ENCODE data around the gene FAM219A.

The FAM219A gene

DNA sequence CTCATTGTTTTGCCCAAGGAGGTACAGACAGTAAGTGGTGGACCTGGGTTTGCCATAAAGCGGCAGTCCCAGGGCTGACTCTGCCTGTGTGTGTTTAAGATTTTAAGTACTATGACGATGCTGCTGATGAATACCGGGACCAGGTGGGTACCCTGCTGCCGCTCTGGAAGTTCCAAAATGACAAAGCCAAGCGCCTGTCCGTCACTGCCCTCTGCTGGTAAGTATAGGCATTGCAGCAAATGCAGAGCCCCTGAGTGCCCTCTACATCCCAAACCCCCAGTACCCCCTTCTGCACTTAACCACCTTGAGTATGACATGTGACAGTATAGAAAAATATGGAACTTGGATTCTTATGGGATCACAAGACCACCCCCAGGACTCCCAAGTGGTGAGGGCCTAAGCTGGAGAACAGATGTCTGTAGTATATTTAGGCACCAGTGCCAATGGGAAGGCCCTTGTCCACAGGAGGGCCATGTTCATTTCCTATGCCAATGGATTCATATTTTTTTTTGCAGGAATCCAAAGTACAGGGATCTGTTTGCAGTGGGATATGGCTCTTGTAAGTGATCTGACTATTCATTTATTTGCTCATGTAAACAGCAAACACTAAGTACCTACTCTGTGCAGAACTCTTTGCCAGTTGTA, 42.4 kb upstream of the FAM219A start:
- no peak overlapping the region for H3K4me3 ChIP-seq (ENCODE audit: low read depth, low read length)
- H3K9me3 ChIP-seq (ENCODE audit: control insufficient read depth, insufficient read depth, low read depth, low read length) = no peaks in the 10 kb centered on the region
- no peak overlapping the region for H3K27ac ChIP-seq (ENCODE audit: low read depth, low read length)
- H3K9ac ChIP-seq (ENCODE audit: low read length) = no peak overlapping the region
- no peaks in the 10 kb centered on the region for H3K27me3 ChIP-seq (ENCODE audit: control insufficient read depth, insufficient read depth, low read length)
- no peaks in the 10 kb centered on the region for H3K36me3 ChIP-seq (ENCODE audit: control insufficient read depth, insufficient read depth, low read length)
- H3K4me1 ChIP-seq (ENCODE audit: control insufficient read depth, insufficient read depth, low read length) = peaks cover 6% of the 10 kb centered on the region; the same call in 1 of the 2 replicates

GRCh38 chr9:34499076-34499475, 40.7 kb upstream of the FAM219A start:
- Histone ChIP-seq H3K27me3 (ENCODE audit: control insufficient read depth, insufficient read depth, low read length) (no peaks in the 10 kb centered on the region), H3K27ac (ENCODE audit: low read depth, low read length) (no peak overlapping the region), H3K9ac (ENCODE audit: low read length) (no peak overlapping the region), H3K4me1 (ENCODE audit: control insufficient read depth, insufficient read depth, low read length) (peaks cover 6% of the 10 kb centered on the region; the same call in 1 of the 2 replicates), H3K4me3 (ENCODE audit: low read depth, low read length) (no peak overlapping the region), H3K9me3 (ENCODE audit: control insufficient read depth, insufficient read depth, low read depth, low read length) (no peaks in the 10 kb centered on the region), H3K36me3 (ENCODE audit: control insufficient read depth, insufficient read depth, low read length) (no peaks in the 10 kb centered on the region)

- Histone ChIP-seq H3K4me3 (ENCODE audit: low read depth, low read length) (no peak overlapping the region), H3K9me3 (ENCODE audit: control insufficient read depth, insufficient read depth, low read depth, low read length) (no peaks in the 10 kb centered on the region), H3K9ac (ENCODE audit: low read length) (no peak overlapping the region), H3K36me3 (ENCODE audit: control insufficient read depth, insufficient read depth, low read length) (no peaks in the 10 kb centered on the region), H3K4me1 (ENCODE audit: control insufficient read depth, insufficient read depth, low read length) (peaks cover 6% of the 10 kb centered on the region; the same call in 1 of the 2 replicates), H3K27ac (ENCODE audit: low read depth, low read length) (no peak overlapping the region), H3K27me3 (ENCODE audit: control insufficient read depth, insufficient read depth, low read length) (no peaks in the 10 kb centered on the region)
These were observed 40.2 kb upstream of the FAM219A start for GRCh38 chr9:34498553-34498952.

- peaks cover 5% of the 10 kb centered on the region; the same call in 1 of the 2 replicates for H3K27me3 ChIP-seq (ENCODE audit: control insufficient read depth, insufficient read depth, low read length)
- no peaks in the 10 kb centered on the region for H3K36me3 ChIP-seq (ENCODE audit: control insufficient read depth, insufficient read depth, low read length)
- H3K4me1 ChIP-seq (ENCODE audit: control insufficient read depth, insufficient read depth, low read length) = no peaks in the 10 kb centered on the region; the same call in 1 of the 2 replicates
- H3K27ac ChIP-seq (ENCODE audit: low read depth, low read length) = no peak overlapping the region
- H3K9me3 ChIP-seq (ENCODE audit: control insufficient read depth, insufficient read depth, low read depth, low read length) = no peaks in the 10 kb centered on the region
- no peak overlapping the region for H3K9ac ChIP-seq (ENCODE audit: low read length)
- H3K4me3 ChIP-seq (ENCODE audit: low read depth, low read length) = no peak overlapping the region
These were observed 37.9 kb upstream of the FAM219A start for GRCh38 chr9:34496149-34496712.

- Histone ChIP-seq H3K4me3 (ENCODE audit: low read depth, low read length) (no peak overlapping the region), H3K9me3 (ENCODE audit: control insufficient read depth, insufficient read depth, low read depth, low read length) (no peaks in the 10 kb centered on the region), H3K36me3 (ENCODE audit: control insufficient read depth, insufficient read depth, low read length) (no peaks in the 10 kb centered on the region)
These were observed 35.7 kb upstream of the FAM219A start for GRCh38 chr9:34493972-34494535.

GRCh38 chr9:34492051-34492450, 33.7 kb upstream of the FAM219A start:
- Histone ChIP-seq H3K9me3 (ENCODE audit: control insufficient read depth, insufficient read depth, low read depth, low read length) (no peaks in the 10 kb centered on the region), H3K4me1 (ENCODE audit: control insufficient read depth, insufficient read depth, low read length) (no peaks in the 10 kb centered on the region), H3K36me3 (ENCODE audit: control insufficient read depth, insufficient read depth, low read length) (no peaks in the 10 kb centered on the region), H3K4me3 (ENCODE audit: low read depth, low read length) (no peak overlapping the region), H3K27ac (ENCODE audit: low read depth, low read length) (no peak overlapping the region), H3K27me3 (ENCODE audit: control insufficient read depth, insufficient read depth, low read length) (peaks cover 18% of the 10 kb centered on the region; the same call in 1 of the 2 replicates), H3K9ac (ENCODE audit: low read length) (no peak overlapping the region)

More at GRCh38 chr9:34493972-34494535, 35.7 kb upstream of the FAM219A start:
- Histone ChIP-seq H3K27me3 (ENCODE audit: control insufficient read depth, insufficient read depth, low read length) (peaks cover 7% of the 10 kb centered on the region; the same call in 1 of the 2 replicates), H3K27ac (ENCODE audit: low read depth, low read length) (no peak overlapping the region), H3K9ac (ENCODE audit: low read length) (no peak overlapping the region), H3K4me1 (ENCODE audit: control insufficient read depth, insufficient read depth, low read length) (no peaks in the 10 kb centered on the region; the same call in 1 of the 2 replicates)

DNA sequence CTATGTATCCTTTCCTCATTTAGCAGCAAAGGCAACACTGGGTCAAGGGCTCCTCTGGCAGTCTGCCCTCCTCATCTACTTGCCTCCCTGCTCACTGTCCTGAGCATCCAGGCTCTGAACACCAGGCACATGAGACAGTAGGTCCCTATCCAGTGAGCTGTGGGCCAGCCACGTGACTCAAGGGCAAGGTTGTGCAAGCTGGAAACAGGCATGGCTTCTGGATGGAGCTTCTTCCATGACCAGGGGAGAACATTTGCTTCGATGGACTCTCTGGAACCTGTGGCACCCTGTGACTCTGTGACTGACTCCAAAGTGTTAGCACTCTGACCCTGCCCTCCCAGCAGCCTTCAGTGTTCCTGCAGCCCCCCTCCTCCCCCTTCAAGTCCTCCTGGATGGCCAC, 33.2 kb upstream of the FAM219A start:
- Histone ChIP-seq H3K4me1 (ENCODE audit: control insufficient read depth, insufficient read depth, low read length) (no peaks in the 10 kb centered on the region), H3K9me3 (ENCODE audit: control insufficient read depth, insufficient read depth, low read depth, low read length) (no peaks in the 10 kb centered on the region), H3K27ac (ENCODE audit: low read depth, low read length) (no peak overlapping the region), H3K36me3 (ENCODE audit: control insufficient read depth, insufficient read depth, low read length) (no peaks in the 10 kb centered on the region), H3K4me3 (ENCODE audit: low read depth, low read length) (no peak overlapping the region), H3K9ac (ENCODE audit: low read length) (no peak overlapping the region), H3K27me3 (ENCODE audit: control insufficient read depth, insufficient read depth, low read length) (peaks cover 18% of the 10 kb centered on the region; the same call in 1 of the 2 replicates)

DNA sequence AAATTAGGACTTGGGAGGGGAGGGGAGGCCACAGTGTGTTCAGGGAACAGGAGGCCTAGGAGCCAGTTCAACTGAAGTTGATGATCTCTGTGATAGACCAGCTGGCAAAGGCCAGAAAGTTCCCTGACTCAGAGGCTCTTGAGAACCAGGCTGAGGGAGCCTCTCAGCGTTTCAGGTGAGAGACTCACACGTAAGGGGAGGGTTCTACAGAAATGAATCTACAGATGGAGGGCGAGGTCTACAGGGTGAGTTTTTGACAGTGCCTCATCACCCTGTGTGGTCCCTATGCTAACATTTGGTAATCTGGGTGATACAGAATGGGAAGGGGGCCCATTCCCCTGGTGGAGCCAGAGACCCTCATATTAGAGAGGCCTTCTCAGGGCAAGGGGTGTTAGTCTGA, 32.4 kb upstream of the FAM219A start:
- H3K9me3 ChIP-seq (ENCODE audit: control insufficient read depth, insufficient read depth, low read depth, low read length) = no peaks in the 10 kb centered on the region
- H3K27ac ChIP-seq (ENCODE audit: low read depth, low read length) = no peak overlapping the region
- no peaks in the 10 kb centered on the region for H3K4me1 ChIP-seq (ENCODE audit: control insufficient read depth, insufficient read depth, low read length)

GRCh38 chr9:34490360-34490759, 32.0 kb upstream of the FAM219A start:
- Histone ChIP-seq H3K4me3 (ENCODE audit: low read depth, low read length) (no peak overlapping the region), H3K9ac (ENCODE audit: low read length) (no peak overlapping the region), H3K36me3 (ENCODE audit: control insufficient read depth, insufficient read depth, low read length) (no peaks in the 10 kb centered on the region), H3K9me3 (ENCODE audit: control insufficient read depth, insufficient read depth, low read depth, low read length) (no peaks in the 10 kb centered on the region), H3K27me3 (ENCODE audit: control insufficient read depth, insufficient read depth, low read length) (peaks cover 18% of the 10 kb centered on the region; the same call in 1 of the 2 replicates), H3K4me1 (ENCODE audit: control insufficient read depth, insufficient read depth, low read length) (no peaks in the 10 kb centered on the region), H3K27ac (ENCODE audit: low read depth, low read length) (no peak overlapping the region)

More for the DNA sequence above, 32.4 kb upstream of the FAM219A start:
- Histone ChIP-seq H3K27me3 (ENCODE audit: control insufficient read depth, insufficient read depth, low read length) (peaks cover 18% of the 10 kb centered on the region; the same call in 1 of the 2 replicates), H3K4me3 (ENCODE audit: low read depth, low read length) (no peak overlapping the region), H3K9ac (ENCODE audit: low read length) (no peak overlapping the region), H3K36me3 (ENCODE audit: control insufficient read depth, insufficient read depth, low read length) (no peaks in the 10 kb centered on the region)

GRCh38 chr9:34486572-34486971, 28.2 kb upstream of the FAM219A start:
- Histone ChIP-seq H3K9ac (ENCODE audit: low read length) (no peak overlapping the region), H3K4me1 (ENCODE audit: control insufficient read depth, insufficient read depth, low read length) (no peaks in the 10 kb centered on the region), H3K27ac (ENCODE audit: low read depth, low read length) (no peak overlapping the region), H3K9me3 (ENCODE audit: control insufficient read depth, insufficient read depth, low read depth, low read length) (no peaks in the 10 kb centered on the region), H3K4me3 (ENCODE audit: low read depth, low read length) (no peak overlapping the region), H3K27me3 (ENCODE audit: control insufficient read depth, insufficient read depth, low read length) (peaks cover 16% of the 10 kb centered on the region; the same call in 1 of the 2 replicates), H3K36me3 (ENCODE audit: control insufficient read depth, insufficient read depth, low read length) (no peaks in the 10 kb centered on the region)

GRCh38 chr9:34485822-34486221, 27.5 kb upstream of the FAM219A start:
- H3K27me3 ChIP-seq (ENCODE audit: control insufficient read depth, insufficient read depth, low read length) = peaks cover 13% of the 10 kb centered on the region; the same call in 1 of the 2 replicates
- H3K4me3 ChIP-seq (ENCODE audit: low read depth, low read length) = no peak overlapping the region
- no peaks in the 10 kb centered on the region for H3K9me3 ChIP-seq (ENCODE audit: control insufficient read depth, insufficient read depth, low read depth, low read length)
- H3K36me3 ChIP-seq (ENCODE audit: control insufficient read depth, insufficient read depth, low read length) = no peaks in the 10 kb centered on the region
- H3K27ac ChIP-seq (ENCODE audit: low read depth, low read length) = no peak overlapping the region
- no peak overlapping the region for H3K9ac ChIP-seq (ENCODE audit: low read length)
- no peaks in the 10 kb centered on the region for H3K4me1 ChIP-seq (ENCODE audit: control insufficient read depth, insufficient read depth, low read length)
